ENCODE data around the gene KLHDC7B. TPM values are rescaled to one million over a fixed set of nuclear protein-coding genes. Genes with fewer than 3 reads are reported as not detected.

The KLHDC7B gene
- under 0.01 TPM in 2 replicates for total RNA-seq

GRCh38 chr22:50545522-50546325 lies at the start of gene KLHDC7B:
KLHDC7B (plus strand) TSS chr22:50545899; CDS start chr22:50546244, 345 bp downstream.

GRCh38 chr22:50507421-50507990 lies 38.2 kb upstream of the KLHDC7B start, which contains the start of gene LMF2:
LMF2 (minus strand) TSS chr22:50507702; CDS start chr22:50507675, 27 bp downstream.

GRCh38 chr22:50507991-50508884 lies 37.5 kb upstream of the KLHDC7B start, which contains the start of gene NCAPH2:
NCAPH2 (plus strand) TSS chr22:50508224; CDS start chr22:50508338, 114 bp downstream.

GRCh38 chr22:50525104-50525857 lies 20.4 kb upstream of the KLHDC7B start, which contains the start of gene SCO2:
SCO2 (minus strand) TSS chr22:50525598; CDS start chr22:50524411, 1,187 bp downstream.

DNA sequence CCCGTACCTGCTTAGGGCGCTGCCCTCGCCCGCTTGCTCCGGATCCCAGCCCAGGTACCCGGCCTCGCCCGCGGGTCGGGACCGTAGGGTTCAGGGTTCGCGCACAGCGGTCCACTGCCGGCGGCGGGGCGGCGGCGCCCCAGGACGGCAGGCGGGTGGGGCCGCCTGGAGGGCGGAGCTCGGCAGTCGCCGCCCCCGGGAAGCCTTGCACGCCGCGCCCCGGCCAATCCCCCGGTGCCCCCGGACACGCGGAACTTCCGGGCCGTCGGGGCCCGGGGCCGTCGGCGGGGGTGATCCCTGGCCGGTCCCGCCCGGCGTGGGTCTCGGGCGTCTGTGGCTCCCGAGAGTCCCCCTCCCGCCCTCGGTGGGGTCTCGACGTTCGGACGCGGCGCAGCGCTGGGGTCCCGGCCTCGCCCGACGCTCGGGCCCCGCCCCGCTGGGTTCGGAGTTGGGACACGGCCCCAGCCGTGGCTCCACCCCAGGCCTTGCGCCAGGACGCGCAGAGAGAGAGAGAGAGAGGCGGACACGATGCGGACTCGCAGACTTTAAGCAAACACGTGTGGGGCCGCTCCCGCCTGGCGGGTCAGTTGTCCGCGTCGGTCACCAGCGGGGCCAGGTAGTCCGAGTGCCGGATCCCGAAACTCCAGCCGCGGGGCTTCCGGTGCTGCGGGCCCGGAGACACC lies 15.7 kb upstream of the KLHDC7B start, which contains the start of gene TYMP:
Gene TYMP (minus strand): TSS at position 116 of the 683 bp plus-strand sequence. CDS start 303 bp downstream, outside the sequence.

GRCh38 chr22:50562523-50563412 lies 17.1 kb downstream of the KLHDC7B start, which contains the start of gene SYCE3:
SYCE3 (minus strand) TSS chr22:50562919; CDS start chr22:50556405, 6,514 bp downstream.

GRCh38 chr22:50577987-50578775 lies 32.5 kb downstream of the KLHDC7B start, which contains the start of gene CPT1B:
CPT1B (minus strand) TSS chr22:50578427; CDS start chr22:50577915, 512 bp downstream.

GRCh38 chr22:50582493-50583293 lies 37.0 kb downstream of the KLHDC7B start, which contains the start of gene CHKB:
CHKB (minus strand) TSS chr22:50582849; CDS start chr22:50582781, 68 bp downstream.

GRCh38 chr22:50600538-50600937 lies 54.8 kb downstream of the KLHDC7B start, which contains the start of gene MAPK8IP2:
MAPK8IP2 (plus strand) TSS chr22:50600793; CDS start chr22:50600819, 26 bp downstream.

Other genes with a start within 250 kb of the KLHDC7B start
- 85.1 and 109 TPM in 2 replicates for gene PLXNB2, start 238.3 kb upstream of the KLHDC7B start, total RNA-seq
- gene DENND6B, start 218.9 kb upstream of the KLHDC7B start, total RNA-seq: 1.3 and 2.0 TPM in 2 replicates
- gene PPP6R2, start 202.6 kb upstream of the KLHDC7B start, total RNA-seq: 45.9 and 57.1 TPM in 2 replicates
- gene SBF1, start 70.9 kb upstream of the KLHDC7B start, total RNA-seq: 60.0 and 64.2 TPM in 2 replicates
- gene ADM2, start 64.4 kb upstream of the KLHDC7B start, total RNA-seq: 0.58 and 1.1 TPM in 2 replicates
- under 0.01 TPM in 1 of 2 replicates, not detected in the other for gene MIOX, start 59.0 kb upstream of the KLHDC7B start, total RNA-seq
- gene LMF2, start 38.2 kb upstream of the KLHDC7B start, total RNA-seq: 30.7 and 54.3 TPM in 2 replicates
- gene NCAPH2, start 37.7 kb upstream of the KLHDC7B start, total RNA-seq: 18.3 and 55.2 TPM in 2 replicates
- 0.56 and 5.4 TPM in 2 replicates for gene SCO2, start 20.3 kb upstream of the KLHDC7B start, total RNA-seq
- gene TYMP, start 15.9 kb upstream of the KLHDC7B start, total RNA-seq: 7.1 and 13.5 TPM in 2 replicates
- gene SYCE3, start 17.0 kb downstream of the KLHDC7B start, total RNA-seq: not detected in 2 replicates
- 0.96 and 3.9 TPM in 2 replicates for gene CPT1B, start 32.5 kb downstream of the KLHDC7B start, total RNA-seq
- 14.0 and 24.5 TPM in 2 replicates for gene CHKB, start 37.0 kb downstream of the KLHDC7B start, total RNA-seq
- gene MAPK8IP2, start 54.9 kb downstream of the KLHDC7B start, total RNA-seq: under 0.01 TPM in 2 replicates
- gene ARSA, start 82.3 kb downstream of the KLHDC7B start, total RNA-seq: 6.9 and 19.4 TPM in 2 replicates
- gene SHANK3, start 126.9 kb downstream of the KLHDC7B start, total RNA-seq: 0.19 and 0.28 TPM in 2 replicates
- not detected in 2 replicates for gene ACR, start 192.3 kb downstream of the KLHDC7B start, total RNA-seq
- gene RABL2B, start 237.7 kb downstream of the KLHDC7B start, total RNA-seq: 5.4 and 6.7 TPM in 2 replicates

Data from regular cardiac myocyte (primary cell).